ENCODE data around the gene ITGB4. TPM values are rescaled to one million over a fixed set of nuclear protein-coding genes. Genes with fewer than 3 reads are reported as not detected.

Gene ITGB4
- total RNA-seq, 2 experiments from 2014 or later = 0.69 to 1.8 TPM

- no peak for TF ChIP-seq CTCF (IDR thresholded peaks at IDR 0.05)
- DNase-seq (no peak), ATAC-seq (no peak)
- H3K4me3 Mint-ChIP-seq = no peak overlapping the region
- H3K4me1 Mint-ChIP-seq (ENCODE audit: low read depth) = peaks cover 4% of the 10 kb centered on the region
- no peaks in the 10 kb centered on the region for H3K9me3 Mint-ChIP-seq
- intact Hi-C loops (cut with micrococcal nuclease) = no loop called here
- ChIA-PET POLR2A (interaction anchor here (0.6 kb wide), 1 partner anchor 64 kb away, joined by 3 read pairs; no protein-coding TSS in a partner anchor), CTCF (interaction anchor here (1.4 to 22.4 kb wide), 3 partner anchors 9 to 107 kb away, joined by 5 to 217 read pairs (median 6); partner anchors contain the start of gene SMIM5)
- H3K27ac Mint-ChIP-seq = no peak overlapping the region
- H3K36me3 Mint-ChIP-seq (ENCODE audit: low read depth) = no peaks in the 10 kb centered on the region
- H3K27me3 Mint-ChIP-seq = peaks cover 2% of the 10 kb centered on the region
These were observed 19.0 kb downstream of the ITGB4 start for GRCh38 chr17:75740215-75740614.

- no peak for DNase-seq
- peaks cover 2% of the 10 kb centered on the region for H3K27me3 Mint-ChIP-seq
- no peaks in the 10 kb centered on the region for H3K9me3 Mint-ChIP-seq
- no peak overlapping the region for H3K27ac Mint-ChIP-seq
- peaks cover 4% of the 10 kb centered on the region for H3K4me1 Mint-ChIP-seq (ENCODE audit: low read depth)
- no peaks in the 10 kb centered on the region for H3K36me3 Mint-ChIP-seq (ENCODE audit: low read depth)
- intact Hi-C loops (cut with micrococcal nuclease) = no loop called here
- no peak overlapping the region for H3K4me3 Mint-ChIP-seq
- POLR2A ChIA-PET = no interaction called here
- no peak for ATAC-seq
- CTCF ChIA-PET = interaction anchor here (1.4 to 1.9 kb wide), 2 partner anchors 9 to 107 kb away, joined by 5 to 6 read pairs; partner anchors contain the start of gene SMIM5
- no peak for TF ChIP-seq CTCF (IDR thresholded peaks at IDR 0.05)
These were observed 19.4 kb downstream of the ITGB4 start for GRCh38 chr17:75740631-75741077.

GRCh38 chr17:75742337-75742736, 21.1 kb downstream of the ITGB4 start:
- Mint-ChIP-seq H3K4me1 (ENCODE audit: low read depth) (peaks cover 4% of the 10 kb centered on the region), H3K4me3 (no peak overlapping the region), H3K27me3 (peaks cover 2% of the 10 kb centered on the region), H3K27ac (no peak overlapping the region), H3K9me3 (no peaks in the 10 kb centered on the region), H3K36me3 (ENCODE audit: low read depth) (no peaks in the 10 kb centered on the region)
- ATAC-seq (no peak), DNase-seq (no peak)
- CTCF ChIA-PET = interaction anchor here (0.7 kb wide), 1 partner anchor 109 kb away, joined by 3 read pairs; the partner anchor contains the start of gene SMIM5
- POLR2A ChIA-PET = no interaction called here
- intact Hi-C loops (cut with micrococcal nuclease) = no loop called here
- TF ChIP-seq CTCF (IDR thresholded peaks at IDR 0.05) = no peak

GRCh38 chr17:75743625-75744206, 22.5 kb downstream of the ITGB4 start:
- no peak overlapping the region for H3K4me3 Mint-ChIP-seq
- peaks cover 1% of the 10 kb centered on the region for H3K27me3 Mint-ChIP-seq
- H3K36me3 Mint-ChIP-seq (ENCODE audit: low read depth) = no peaks in the 10 kb centered on the region
- TF ChIP-seq CTCF (IDR thresholded peaks at IDR 0.05) = no peak
- intact Hi-C loops (cut with micrococcal nuclease) = no loop called here
- ATAC-seq (no peak), DNase-seq (no peak)
- no peak overlapping the region for H3K27ac Mint-ChIP-seq
- H3K4me1 Mint-ChIP-seq (ENCODE audit: low read depth) = no peaks in the 10 kb centered on the region
- CTCF ChIA-PET = interaction anchor here (8.4 kb wide), 1 partner anchor 61 kb away, joined by 347 read pairs; no protein-coding TSS in a partner anchor
- no peaks in the 10 kb centered on the region for H3K9me3 Mint-ChIP-seq
- POLR2A ChIA-PET = no interaction called here

GRCh38 chr17:75748706-75749105, 27.4 kb downstream of the ITGB4 start:
- DNase-seq = no peak
- H3K4me1 Mint-ChIP-seq (ENCODE audit: low read depth) = peaks cover 12% of the 10 kb centered on the region
- CTCF ChIA-PET = interaction anchor here (0.7 to 9.9 kb wide), 32 partner anchors 13 to 457 kb away, joined by 3 to 347 read pairs (median 8); partner anchors contain the start of genes GALK1, ITGB4, MYO15B and RECQL5
- no peak overlapping the region for H3K4me3 Mint-ChIP-seq
- no peak for ATAC-seq
- H3K27ac Mint-ChIP-seq = no peak overlapping the region
- H3K27me3 Mint-ChIP-seq = peaks cover 1% of the 10 kb centered on the region
- intact Hi-C loops (cut with micrococcal nuclease) = loop anchor here (2.0 to 5.0 kb wide), 2 partner anchors 74 to 116 kb away; partner anchors contain the start of gene SMIM5
- no peaks in the 10 kb centered on the region for H3K36me3 Mint-ChIP-seq (ENCODE audit: low read depth)
- no peak for TF ChIP-seq CTCF (IDR thresholded peaks at IDR 0.05)
- no peaks in the 10 kb centered on the region for H3K9me3 Mint-ChIP-seq
- POLR2A ChIA-PET = interaction anchor here (1.2 to 2.9 kb wide), 2 partner anchors 27 to 59 kb away, joined by 4 to 21 read pairs; no protein-coding TSS in a partner anchor
